ENCODE measurements around the gene MT1B.
"Not testable (repeated sequence)": the region's sequence is repeated elsewhere in the genome, so short reads cannot be mapped to it uniquely, and the experiment has no call there.

Gene MT1B

GRCh38 chr16:56637814-56638750 is 13.6 kb upstream of the MT1B start, which contains the start of gene MT1A:
Gene MT1A, plus strand, starts transcription at chr16:56638666. Its CDS starts 73 bp downstream, at chr16:56638739.
- no peak for DNase-seq (ENCODE audit: low read depth)

DNA sequence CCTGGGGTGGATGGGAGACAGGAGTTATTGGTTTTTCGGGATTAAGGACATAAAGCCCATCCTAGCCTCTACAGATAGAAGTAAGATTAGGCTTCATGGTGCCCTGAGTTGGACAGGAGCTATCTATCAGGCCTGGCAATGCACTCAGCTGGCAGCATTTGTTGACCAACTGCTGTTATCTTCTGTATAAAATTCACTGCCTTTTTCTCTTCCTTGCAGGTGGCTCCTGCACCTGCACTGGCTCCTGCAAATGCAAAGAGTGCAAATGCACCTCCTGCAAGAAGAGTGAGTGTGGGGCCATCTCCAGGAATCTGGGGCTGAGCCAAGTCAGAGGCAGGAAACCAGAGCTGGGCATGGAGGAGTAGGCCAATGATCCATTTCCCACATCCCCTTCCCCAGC is 12.6 kb upstream of the MT1B start:
- DNase-seq (ENCODE audit: low read depth): no peak

GRCh38 chr16:56640076-56640475 is 11.6 kb upstream of the MT1B start:
- DNase-seq (ENCODE audit: low read depth): no peak

GRCh38 chr16:56641166-56641565 is 10.5 kb upstream of the MT1B start:
- no peak for DNase-seq (ENCODE audit: low read depth)

DNA sequence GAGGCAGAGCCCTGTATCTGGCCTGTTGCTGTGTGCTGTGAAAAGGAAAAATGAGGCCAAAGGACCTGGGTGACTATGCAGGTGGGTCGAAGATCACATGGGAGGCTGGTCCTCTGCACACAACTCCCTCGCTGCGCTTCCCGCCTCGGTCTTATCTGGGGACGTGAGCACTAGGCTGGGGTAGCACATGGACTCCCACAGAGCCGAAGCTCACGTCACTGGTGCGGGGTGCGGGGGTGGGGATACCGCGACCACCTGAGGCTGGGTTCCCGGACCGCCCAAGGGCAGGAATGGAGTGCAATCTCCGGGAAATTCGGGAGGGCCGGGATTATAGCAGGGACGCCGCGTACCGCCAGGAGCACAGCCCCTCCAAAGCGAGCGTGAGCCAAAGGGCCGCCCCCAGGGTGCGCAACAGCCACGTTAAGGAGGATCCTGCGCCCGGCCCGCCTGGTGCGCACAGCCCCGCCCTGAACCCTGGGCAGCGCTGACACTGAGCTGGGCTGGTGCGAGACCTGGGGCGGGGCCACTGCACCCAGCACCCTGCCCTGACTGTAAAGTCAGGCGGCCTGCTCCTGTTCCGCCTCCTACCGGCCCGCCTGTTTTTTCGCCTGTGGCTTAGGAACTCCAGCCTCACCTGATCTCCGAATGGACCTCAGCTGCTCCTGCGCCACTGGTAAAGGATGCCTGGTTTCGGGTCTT is 8.5 kb upstream of the MT1B start:
- DNase-seq (ENCODE audit: low read depth): peak; percentile 24

DNA sequence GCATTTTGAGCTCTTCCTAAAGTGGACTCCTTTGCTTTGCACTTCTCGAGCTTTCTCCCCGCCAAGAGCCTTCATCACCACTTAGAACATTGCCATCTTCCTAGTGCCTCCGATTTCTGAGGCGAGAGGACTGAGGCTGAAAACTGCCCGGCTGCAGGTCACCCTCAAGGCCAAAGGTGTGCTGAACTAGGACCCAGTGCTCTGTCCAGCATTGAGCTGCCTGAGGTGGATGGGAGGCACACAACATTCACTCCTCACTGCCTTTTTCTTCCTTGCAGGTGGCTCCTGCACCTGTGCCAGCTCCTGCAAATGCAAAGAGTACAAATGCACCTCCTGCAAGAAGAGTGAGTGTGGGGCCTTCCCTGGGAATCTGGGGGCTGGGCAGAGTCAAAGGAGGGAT is 7.9 kb upstream of the MT1B start:
- no peak for DNase-seq (ENCODE audit: low read depth)

- DNase-seq (ENCODE audit: low read depth): no peak
Observed at GRCh38 chr16:56645311-56645710, 6.4 kb upstream of the MT1B start.

DNA sequence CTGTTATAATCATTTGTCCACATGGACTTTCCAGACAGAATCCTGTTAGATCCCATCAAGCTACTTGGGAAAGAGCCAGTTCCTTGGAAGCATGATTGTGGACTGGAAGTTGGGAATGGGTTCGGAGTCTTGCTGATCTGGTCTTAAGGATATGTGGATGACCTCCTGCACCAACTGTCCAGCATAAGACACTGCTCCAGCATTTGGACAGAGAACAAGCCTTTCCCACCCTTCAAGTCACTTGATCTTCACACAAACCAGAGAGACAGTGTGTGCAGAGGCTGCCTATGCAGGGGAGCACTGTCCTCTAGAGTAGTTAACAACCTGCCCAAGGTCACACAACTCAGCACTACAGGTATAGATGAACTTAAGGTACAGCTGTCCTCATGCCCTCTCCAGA is 5.8 kb upstream of the MT1B start:
- DNase-seq (ENCODE audit: low read depth): no peak

DNA sequence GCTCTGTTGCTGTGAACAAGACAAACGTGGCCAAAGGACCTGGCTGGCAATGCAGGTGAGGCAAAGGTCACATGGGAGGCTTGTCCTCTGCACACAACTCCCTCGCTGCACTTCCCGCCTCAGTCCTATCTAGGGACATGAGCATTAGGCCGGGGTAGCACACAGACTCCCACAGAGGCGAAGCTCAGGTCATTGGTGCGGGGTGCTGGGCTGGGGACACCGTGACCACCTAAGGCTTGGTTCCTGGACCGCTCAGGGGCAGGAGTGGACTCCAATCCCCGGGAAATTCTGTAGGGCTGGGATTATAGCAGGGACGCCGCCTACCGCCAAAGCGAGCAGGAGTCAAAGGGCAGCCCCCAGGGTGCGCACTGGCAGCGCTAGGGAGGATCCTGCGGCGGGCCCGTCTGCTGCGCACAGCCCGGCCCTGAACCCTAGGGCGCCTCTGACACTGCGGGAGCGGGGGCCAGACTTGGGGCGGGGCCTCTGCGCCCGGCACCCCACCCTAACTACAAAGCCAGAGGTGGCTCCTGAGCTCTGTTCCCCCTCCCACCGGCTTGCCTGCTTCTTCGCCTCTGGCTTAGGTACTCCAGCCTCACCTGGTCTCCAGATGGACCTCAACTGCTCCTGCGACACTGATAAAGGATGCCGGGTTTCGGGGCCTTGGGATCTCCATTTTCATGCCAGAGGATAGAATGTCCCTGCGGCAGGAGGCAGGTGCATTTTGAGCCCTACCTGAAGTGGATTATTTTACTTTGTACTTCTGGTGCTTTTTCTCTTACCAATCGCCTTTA is 3.9 kb upstream of the MT1B start:
- no peak for DNase-seq (ENCODE audit: low read depth)

DNA sequence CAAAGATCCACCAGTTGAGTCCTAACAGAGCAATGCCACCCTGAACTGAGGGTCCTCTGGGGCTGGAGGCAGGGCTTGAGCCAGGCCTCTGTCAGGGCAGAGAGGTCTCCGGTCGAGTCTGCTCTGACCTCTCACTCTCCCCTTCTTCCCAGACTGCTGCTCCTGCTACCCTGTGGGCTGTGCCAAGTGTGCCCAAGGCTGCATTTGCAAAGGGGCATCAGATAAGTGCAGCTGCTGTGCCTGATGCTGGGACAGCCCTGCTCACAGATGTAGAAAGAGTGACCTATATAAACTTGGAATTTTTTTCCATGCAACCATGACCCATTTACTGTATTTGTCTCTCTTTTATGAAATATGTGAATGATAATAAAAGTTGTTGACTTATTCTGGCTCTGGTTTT is 2.4 kb upstream of the MT1B start:
- DNase-seq (ENCODE audit: low read depth): no peak

GRCh38 chr16:56649820-56650219 is 1.9 kb upstream of the MT1B start:
- no peak for DNase-seq (ENCODE audit: low read depth)

GRCh38 chr16:56652600-56652999 is 914 bp downstream of the MT1B start:
- DNase-seq (ENCODE audit: low read depth): no peak

- DNase-seq (ENCODE audit: low read depth): no peak
Observed at GRCh38 chr16:56653218-56653617, 1.5 kb downstream of the MT1B start.

- DNase-seq (ENCODE audit: low read depth): peak; percentile 50
Observed at GRCh38 chr16:56657555-56658326, 6.1 kb downstream of the MT1B start, which contains the start of gene MT1F. Gene MT1F, plus strand, starts transcription at chr16:56657959. Its CDS starts 100 bp downstream, at chr16:56658059.

DNA sequence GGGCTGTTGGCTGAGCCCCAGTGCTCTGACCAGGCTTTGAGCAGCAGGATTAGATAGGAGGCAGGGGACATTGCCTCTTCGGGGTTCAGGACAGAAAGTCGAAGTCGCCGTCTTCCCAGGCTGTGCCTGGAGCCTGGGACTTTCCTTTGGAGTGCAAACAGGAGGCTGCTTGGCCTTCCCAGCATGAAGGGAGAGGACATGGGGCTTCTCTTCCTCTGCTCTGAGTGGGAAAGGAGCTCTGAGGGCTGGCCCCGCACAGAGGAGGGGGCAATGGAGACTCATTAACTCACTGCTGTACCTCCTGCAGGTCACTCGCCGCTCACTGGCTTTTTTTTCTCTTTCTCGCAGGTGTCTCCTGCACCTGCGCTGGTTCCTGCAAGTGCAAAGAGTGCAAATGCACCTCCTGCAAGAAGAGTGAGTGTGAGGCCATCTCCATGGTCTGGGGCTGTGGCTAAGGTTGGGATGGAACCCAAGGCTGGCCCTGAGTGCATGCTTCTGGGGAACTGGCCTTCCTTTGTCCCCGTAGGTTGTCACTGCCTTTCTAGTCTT is 6.7 kb downstream of the MT1B start:
- no peak for DNase-seq (ENCODE audit: low read depth)

- DNase-seq (ENCODE audit: low read depth): no peak
Observed at GRCh38 chr16:56662357-56663354, 11.0 kb downstream of the MT1B start.

DNA sequence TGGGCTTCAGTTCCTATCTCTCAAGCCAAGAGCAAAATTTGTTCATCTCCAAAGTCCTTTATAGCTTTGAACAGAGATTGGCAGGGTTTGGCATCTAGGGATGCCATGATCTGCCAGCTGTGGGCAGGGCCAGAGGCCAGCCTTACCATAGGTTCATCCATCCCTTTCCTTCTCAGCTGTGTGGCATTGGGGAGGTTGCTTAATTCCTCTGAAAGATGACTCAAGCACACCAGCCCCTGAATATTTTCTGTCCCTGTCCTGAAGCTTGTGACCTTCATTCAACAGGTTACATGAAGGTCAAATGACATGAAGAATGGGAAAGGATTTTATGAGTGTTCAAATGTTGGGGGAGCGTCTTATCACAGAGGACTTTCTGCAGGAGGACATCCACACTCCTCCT is 12.8 kb downstream of the MT1B start:
- DNase-seq (ENCODE audit: low read depth): no peak

- not testable (repeated sequence) for DNase-seq (ENCODE audit: low read depth)
Observed at GRCh38 chr16:56665286-56666261, 13.9 kb downstream of the MT1B start.

Data from stimulated activated CD8-positive, alpha-beta memory T cell treated with anti-CD3 and anti-CD28 coated beads, Interleukin-15, amount 100 ng/mL, for 1 hour (primary cell).